Upper lobe of left lung (tissue), 6 donors: ENCODE results near the gene GPATCH8. TPM values are rescaled to one million over a fixed set of nuclear protein-coding genes. Genes with fewer than 3 reads are reported as not detected.

Experiments used
- ATAC-seq, 2 donors: fragments of 200-7000 bp; cut with Tn5 transposase; one replicate each; pipeline ENCODE4 v1.9.1; 2022; ENCODE audit warnings: mild to moderate bottlenecking in 2 of 2, moderate library complexity in 2 of 2; ENCODE audit not compliant: low FRiP score in 2 of 2
- DNase-seq, 2 donors: peaks; one replicate each; pipeline ENCODE4 v3.0.0-alpha.2; 2019 to 2020
- H3K27ac ChIP-seq, 4 donors: fragments of 200-600 bp; sonication (generic); one replicate each; pipeline ENCODE4 v1.5.1; 2016 to 2019
- H3K27me3 ChIP-seq, 4 donors: fragments of 200-600 bp; sonication (generic); one replicate each; pipeline ENCODE4 v1.5.1; 2017 to 2019
- H3K36me3 ChIP-seq, 4 donors: fragments of 200-600 bp; sonication (generic); one replicate each; pipeline ENCODE4 v1.5.1; 2016 to 2019
- H3K4me1 ChIP-seq, 4 donors: fragments of 200-600 bp; sonication (generic); one replicate each; pipeline ENCODE4 v1.5.1; 2018 to 2019
- H3K4me3 ChIP-seq, 4 donors: fragments of 200-600 bp; sonication (generic); one replicate each; pipeline ENCODE4 v1.5.1; 2017 to 2019; ENCODE audit warnings: mild to moderate bottlenecking in 2 of 4, moderate library complexity in 1 of 4
- H3K9me3 ChIP-seq, 4 donors: fragments of 200-600 bp; sonication (generic); one replicate each; pipeline ENCODE4 v1.5.1; 2018 to 2019
- EP300 ChIP-seq, 4 donors: sonication (generic); formaldehyde crosslinking; IDR thresholded peaks; one replicate each; pipeline ENCODE4 v1.5.1; 2017; ENCODE audit warnings: antibody characterized with exemption in 4 of 4, control low read depth in 2 of 4
- POLR2A ChIP-seq, 4 donors: fragments of 450-650 bp; IDR thresholded peaks; one replicate each; pipeline ENCODE4 v1.5.1; 2016 to 2017; ENCODE audit warnings: antibody characterized with exemption in 4 of 4, mild to moderate bottlenecking in 2 of 4
- POLR2AphosphoS5 ChIP-seq, 2 donors: sonication (generic); formaldehyde crosslinking; IDR thresholded peaks; one replicate each; pipeline ENCODE4 v1.5.1; 2017; ENCODE audit warnings: antibody characterized with exemption in 2 of 2
- WGBS, 2 donors: methylation state at CpG; one replicate each; pipeline ENCODE4 v1.1.5; 2017 to 2018; 5-methylcytosine and 5-hydroxymethylcytosine counted together
- total RNA-seq, 6 donors: library from RNA; depleted of rRNA in 4 of 6; stranded (reverse); fragments of >200 nt in 4 of 6; gene quantifications; one replicate each; pipeline versions ENCODE4 v1.1.0 to v1.2.1, GENCODE V29; 2016 to 2021
- TF ChIP-seq, protein P1 (sequence below), 6 experiments: fragments of 450-650 bp in 4 of 6; fragments of 200-600 bp in 2 of 6; sonication (generic) in 2 of 6; IDR thresholded peaks; one replicate each; pipeline ENCODE4 v1.5.1; 2016 to 2019; ENCODE audit warnings: antibody characterized with exemption in 6 of 6
- donor health status: DM: no; HTN: no; CAD: no; lungs with moderate emphysema.
- donor health status: DM: no; HTN: yes; CAD: no; lungs with severe emphysema.

Gene GPATCH8
- total RNA-seq, 6 donors from 2014 or later: 27.2 to 74.5 (median 44.1) TPM

DNA sequence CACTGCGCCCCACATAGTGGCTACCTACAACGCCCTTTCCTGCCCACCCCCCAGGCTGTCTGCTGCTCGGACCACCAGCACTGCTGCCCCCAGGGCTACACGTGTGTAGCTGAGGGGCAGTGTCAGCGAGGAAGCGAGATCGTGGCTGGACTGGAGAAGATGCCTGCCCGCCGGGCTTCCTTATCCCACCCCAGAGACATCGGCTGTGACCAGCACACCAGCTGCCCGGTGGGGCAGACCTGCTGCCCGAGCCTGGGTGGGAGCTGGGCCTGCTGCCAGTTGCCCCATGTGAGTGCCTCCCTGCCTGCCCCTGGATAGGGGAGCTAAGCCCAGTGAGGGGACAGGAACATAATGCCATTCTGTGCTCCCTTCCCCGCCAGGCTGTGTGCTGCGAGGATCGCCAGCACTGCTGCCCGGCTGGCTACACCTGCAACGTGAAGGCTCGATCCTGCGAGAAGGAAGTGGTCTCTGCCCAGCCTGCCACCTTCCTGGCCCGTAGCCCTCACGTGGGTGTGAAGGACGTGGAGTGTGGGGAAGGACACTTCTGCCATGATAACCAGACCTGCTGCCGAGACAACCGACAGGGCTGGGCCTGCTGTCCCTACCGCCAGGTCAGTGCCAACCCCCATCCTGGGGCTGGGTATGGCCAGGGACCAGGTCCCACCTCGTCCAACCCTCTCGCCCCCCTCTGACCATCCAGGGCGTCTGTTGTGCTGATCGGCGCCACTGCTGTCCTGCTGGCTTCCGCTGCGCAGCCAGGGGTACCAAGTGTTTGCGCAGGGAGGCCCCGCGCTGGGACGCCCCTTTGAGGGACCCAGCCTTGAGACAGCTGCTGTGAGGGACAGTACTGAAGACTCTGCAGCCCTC is 151.0 kb downstream of the GPATCH8 start:
- H3K4me1 ChIP-seq: peaks cover 0 to 34% (median 7%) of the 10 kb centered on the region in 4 donors
- no peaks in the 10 kb centered on the region for H3K9me3 ChIP-seq
- H3K4me3 ChIP-seq: no peak overlapping the region
- H3K27ac ChIP-seq: no peak overlapping the region
- H3K36me3 ChIP-seq: peaks cover 18 to 53% (median 43%) of the 10 kb centered on the region in 4 donors
- H3K27me3 ChIP-seq: no peaks in the 10 kb centered on the region
- TF ChIP-seq EP300 (IDR thresholded peaks at IDR 0.05): no peak
- TF ChIP-seq POLR2A (IDR thresholded peaks at IDR 0.05): no peak
- no peak for TF ChIP-seq POLR2AphosphoS5 (IDR thresholded peaks at IDR 0.05)
- TF ChIP-seq, protein P1, sequence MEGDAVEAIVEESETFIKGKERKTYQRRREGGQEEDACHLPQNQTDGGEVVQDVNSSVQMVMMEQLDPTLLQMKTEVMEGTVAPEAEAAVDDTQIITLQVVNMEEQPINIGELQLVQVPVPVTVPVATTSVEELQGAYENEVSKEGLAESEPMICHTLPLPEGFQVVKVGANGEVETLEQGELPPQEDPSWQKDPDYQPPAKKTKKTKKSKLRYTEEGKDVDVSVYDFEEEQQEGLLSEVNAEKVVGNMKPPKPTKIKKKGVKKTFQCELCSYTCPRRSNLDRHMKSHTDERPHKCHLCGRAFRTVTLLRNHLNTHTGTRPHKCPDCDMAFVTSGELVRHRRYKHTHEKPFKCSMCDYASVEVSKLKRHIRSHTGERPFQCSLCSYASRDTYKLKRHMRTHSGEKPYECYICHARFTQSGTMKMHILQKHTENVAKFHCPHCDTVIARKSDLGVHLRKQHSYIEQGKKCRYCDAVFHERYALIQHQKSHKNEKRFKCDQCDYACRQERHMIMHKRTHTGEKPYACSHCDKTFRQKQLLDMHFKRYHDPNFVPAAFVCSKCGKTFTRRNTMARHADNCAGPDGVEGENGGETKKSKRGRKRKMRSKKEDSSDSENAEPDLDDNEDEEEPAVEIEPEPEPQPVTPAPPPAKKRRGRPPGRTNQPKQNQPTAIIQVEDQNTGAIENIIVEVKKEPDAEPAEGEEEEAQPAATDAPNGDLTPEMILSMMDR (IDR thresholded peaks at IDR 0.05): no peak
- WGBS, 2 donors: 77 to 85% methylated on average over 13 to 35 of the region's 36 CpGs
- DNase-seq (no peak), ATAC-seq (no peak)

DNA sequence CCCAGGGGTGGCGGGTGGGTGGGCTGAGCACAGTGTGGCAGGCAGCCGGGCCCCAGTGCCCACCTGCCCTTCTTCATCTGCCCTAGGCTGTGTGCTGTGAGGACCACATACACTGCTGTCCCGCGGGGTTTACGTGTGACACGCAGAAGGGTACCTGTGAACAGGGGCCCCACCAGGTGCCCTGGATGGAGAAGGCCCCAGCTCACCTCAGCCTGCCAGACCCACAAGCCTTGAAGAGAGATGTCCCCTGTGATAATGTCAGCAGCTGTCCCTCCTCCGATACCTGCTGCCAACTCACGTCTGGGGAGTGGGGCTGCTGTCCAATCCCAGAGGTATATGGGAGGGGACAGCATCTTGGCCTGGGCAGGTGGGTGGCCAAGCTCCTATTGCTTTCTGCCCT is 151.7 kb downstream of the GPATCH8 start:
- Histone ChIP-seq H3K9me3 (no peaks in the 10 kb centered on the region), H3K36me3 (peaks cover 18 to 53% (median 43%) of the 10 kb centered on the region in 4 donors), H3K27ac (no peak overlapping the region), H3K4me1 (peaks cover 0 to 41% (median 11%) of the 10 kb centered on the region in 4 donors), H3K27me3 (no peaks in the 10 kb centered on the region), H3K4me3 (no peak overlapping the region)
- WGBS, 2 donors: 83 to 89% methylated on average over 2 to 6 of the region's 8 CpGs
- no peak for ATAC-seq
- TF ChIP-seq, protein P1 (IDR thresholded peaks at IDR 0.05): no peak
- TF ChIP-seq POLR2AphosphoS5 (IDR thresholded peaks at IDR 0.05): no peak
- TF ChIP-seq EP300 (IDR thresholded peaks at IDR 0.05): no peak
- TF ChIP-seq POLR2A (IDR thresholded peaks at IDR 0.05): no peak
- no peak for DNase-seq

DNA sequence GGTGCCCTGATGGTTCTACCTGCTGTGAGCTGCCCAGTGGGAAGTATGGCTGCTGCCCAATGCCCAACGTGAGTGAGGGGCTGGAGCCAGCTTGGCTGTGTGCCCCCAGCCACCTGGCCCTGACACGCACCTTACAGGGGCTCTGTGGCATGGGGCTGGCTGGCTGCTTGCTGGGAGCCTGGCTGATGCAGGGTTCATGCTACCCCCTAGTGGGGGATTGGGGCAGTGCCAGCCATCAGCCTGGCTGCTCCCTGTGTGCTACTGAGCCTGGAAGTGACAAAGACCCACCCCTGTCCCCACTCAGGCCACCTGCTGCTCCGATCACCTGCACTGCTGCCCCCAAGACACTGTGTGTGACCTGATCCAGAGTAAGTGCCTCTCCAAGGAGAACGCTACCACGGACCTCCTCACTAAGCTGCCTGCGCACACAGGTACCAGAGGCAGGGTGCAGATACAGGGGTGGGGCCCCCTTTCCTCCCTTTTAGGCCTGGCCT is 152.4 kb downstream of the GPATCH8 start:
- Histone ChIP-seq H3K4me3 (no peak overlapping the region), H3K27ac (no peak overlapping the region), H3K9me3 (no peaks in the 10 kb centered on the region), H3K27me3 (no peaks in the 10 kb centered on the region), H3K36me3 (peaks cover 18 to 53% (median 43%) of the 10 kb centered on the region in 4 donors), H3K4me1 (peaks cover 6 to 48% (median 18%) of the 10 kb centered on the region in 4 donors)
- no peak for TF ChIP-seq POLR2AphosphoS5 (IDR thresholded peaks at IDR 0.05)
- TF ChIP-seq, protein P1 (IDR thresholded peaks at IDR 0.05): peak; percentile 71 to 86 (median 81)
- TF ChIP-seq POLR2A (IDR thresholded peaks at IDR 0.05): no peak
- TF ChIP-seq EP300 (IDR thresholded peaks at IDR 0.05): no peak
- DNase-seq (peak; percentile 71 to 76), ATAC-seq (peak in 1 of 2 donors; percentile 52)
- WGBS, 2 donors: 66 to 80% methylated on average over 4 to 5 of the region's 6 CpGs

DNA sequence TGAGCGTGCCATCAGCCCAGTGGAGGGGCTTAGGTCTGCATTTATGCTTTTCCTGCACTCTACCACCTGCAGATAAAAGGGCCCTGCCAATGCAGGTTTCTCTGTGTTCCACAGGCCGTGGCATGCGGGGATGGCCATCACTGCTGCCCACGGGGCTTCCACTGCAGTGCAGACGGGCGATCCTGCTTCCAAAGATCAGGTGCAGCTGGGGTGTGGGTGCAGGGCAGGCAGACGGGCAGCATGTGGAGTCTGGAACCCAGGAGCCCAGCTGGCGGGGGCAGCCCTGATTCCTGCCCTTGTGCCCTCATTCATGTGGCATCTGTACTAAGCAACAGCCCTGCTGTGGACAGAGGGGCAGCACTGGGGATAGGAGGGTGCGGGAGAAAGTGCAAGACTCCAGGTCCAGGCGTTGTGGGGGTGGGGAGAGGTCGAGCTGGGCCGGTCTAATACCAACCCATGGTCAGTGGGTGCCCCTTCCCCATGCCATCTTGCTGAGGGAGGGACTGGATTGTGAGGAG is 153.6 kb downstream of the GPATCH8 start:
- no peak for TF ChIP-seq POLR2AphosphoS5 (IDR thresholded peaks at IDR 0.05)
- TF ChIP-seq EP300 (IDR thresholded peaks at IDR 0.05): no peak
- TF ChIP-seq, protein P1 (IDR thresholded peaks at IDR 0.05): no peak
- TF ChIP-seq POLR2A (IDR thresholded peaks at IDR 0.05): no peak
- no peak for DNase-seq
- Histone ChIP-seq H3K36me3 (peaks cover 18 to 53% (median 43%) of the 10 kb centered on the region in 4 donors), H3K9me3 (no peaks in the 10 kb centered on the region), H3K27ac (no peak overlapping the region), H3K4me1 (peaks cover 6 to 52% (median 21%) of the 10 kb centered on the region in 4 donors), H3K27me3 (no peaks in the 10 kb centered on the region), H3K4me3 (no peak overlapping the region)
- 94 to 95% methylated on average over 7 to 12 of the region's 12 CpGs for WGBS, 2 donors
- ATAC-seq: no peak
